H9 (cell line): ENCODE measurements around the gene RCN2. TPM values are rescaled to one million over a fixed set of nuclear protein-coding genes. Genes with fewer than 3 reads are reported as not detected.

Source experiments
- DNase-seq: peaks from one replicate; pipeline ENCODE4 v3.0.0-alpha.2; 2017
- H2AFZ ChIP-seq: one replicate; pipeline ENCODE4 v1.6.1; 2013; ENCODE audit warnings: mild to moderate bottlenecking, low read length, control low read depth, moderate library complexity
- H2AK5ac ChIP-seq: 2 replicates; pipeline ENCODE4 v1.6.1; 2013; ENCODE audit warnings: low read length, control low read depth, mixed read lengths; ENCODE audit not compliant: insufficient read length
- H2BK120ac ChIP-seq: one replicate; pipeline ENCODE4 v1.6.1; 2013; ENCODE audit warnings: low read depth, mild to moderate bottlenecking, low read length, control low read depth, inconsistent platforms; ENCODE audit not compliant: poor library complexity, severe bottlenecking
- H2BK12ac ChIP-seq: 2 replicates; pipeline ENCODE4 v1.6.1; 2013; ENCODE audit warnings: low read length, control low read depth, mixed read lengths, low read depth; ENCODE audit not compliant: insufficient read length
- H2BK15ac ChIP-seq: 2 replicates; pipeline ENCODE4 v1.6.1; 2013; ENCODE audit warnings: low read depth, low read length, control low read depth
- H2BK20ac ChIP-seq: one replicate; pipeline ENCODE4 v1.6.1; 2013; ENCODE audit warnings: low read depth, mild to moderate bottlenecking, low read length, control low read depth, inconsistent platforms; ENCODE audit not compliant: poor library complexity, severe bottlenecking
- H2BK5ac ChIP-seq: 2 replicates; pipeline ENCODE4 v1.6.1; 2013; ENCODE audit warnings: low read length, control low read depth, mixed read lengths; ENCODE audit not compliant: insufficient read length
- H3K14ac ChIP-seq: 2 replicates; pipeline ENCODE4 v1.6.1; 2013; ENCODE audit warnings: low read length, control low read depth; ENCODE audit not compliant: insufficient read depth
- H3K18ac ChIP-seq: 2 replicates; pipeline ENCODE4 v1.6.1; 2013; ENCODE audit warnings: low read depth, mild to moderate bottlenecking, mixed read lengths, low read length, control low read depth; ENCODE audit not compliant: insufficient read length
- H3K23ac ChIP-seq: 2 replicates; pipeline ENCODE4 v1.6.1; 2013; ENCODE audit warnings: low read length, control low read depth, mixed read lengths, low read depth; ENCODE audit not compliant: insufficient read length
- H3K23me2 ChIP-seq: 2 replicates; pipeline ENCODE4 v1.6.1; 2013; ENCODE audit warnings: low read depth, mild to moderate bottlenecking, mixed read lengths, low read length, control low read depth; ENCODE audit not compliant: insufficient read length, poor library complexity, severe bottlenecking
- H3K27ac ChIP-seq: 2 replicates; pipeline ENCODE4 v1.5.1; 2013; ENCODE audit warnings: low read length, control low read depth, mixed read lengths, low read depth; ENCODE audit not compliant: insufficient read length
- H3K27me3 ChIP-seq: 2 replicates; pipeline ENCODE4 v1.6.1; 2013; ENCODE audit warnings: low read length, control low read depth, inconsistent platforms; ENCODE audit not compliant: insufficient read depth
- H3K4ac ChIP-seq: 2 replicates; pipeline ENCODE4 v1.6.1; 2013; ENCODE audit warnings: low read depth, mild to moderate bottlenecking, control low read depth, inconsistent platforms, low read length, moderate library complexity
- H3K4me1 ChIP-seq: 2 replicates; pipeline ENCODE4 v1.6.1; 2013; ENCODE audit warnings: low read length, control low read depth, inconsistent platforms; ENCODE audit not compliant: insufficient read depth
- H3K4me2 ChIP-seq: 2 replicates; pipeline ENCODE4 v1.6.1; 2013; ENCODE audit warnings: low read length, control low read depth, mixed read lengths; ENCODE audit not compliant: insufficient read length, insufficient read depth
- H3K56ac ChIP-seq: 2 replicates; pipeline ENCODE4 v1.6.1; 2013; ENCODE audit warnings: low read depth, mild to moderate bottlenecking, mixed read lengths, low read length, control low read depth; ENCODE audit not compliant: insufficient read length
- H3K79me1 ChIP-seq: 2 replicates; pipeline ENCODE4 v1.6.1; 2013; ENCODE audit warnings: low read depth, mild to moderate bottlenecking, moderate library complexity, low read length, control low read depth, inconsistent platforms; ENCODE audit not compliant: insufficient read depth, poor library complexity, severe bottlenecking
- H3K79me2 ChIP-seq: 2 replicates; pipeline ENCODE4 v1.6.1; 2013; ENCODE audit warnings: low read length, control low read depth, inconsistent platforms; ENCODE audit not compliant: insufficient read depth
- H3K9ac ChIP-seq: 2 replicates; pipeline ENCODE4 v1.6.1; 2013; ENCODE audit warnings: low read length, control low read depth, mixed read lengths; ENCODE audit not compliant: insufficient read length; ENCODE audit errors: extremely low read depth
- H3K9me3 ChIP-seq: one replicate; pipeline ENCODE4 v1.6.1; 2013; ENCODE audit warnings: low read depth, low read length, inconsistent platforms; ENCODE audit not compliant: control insufficient read depth
- H3T11ph ChIP-seq: one replicate; pipeline ENCODE4 v1.6.1; 2013; ENCODE audit warnings: mild to moderate bottlenecking, low read length, control low read depth, inconsistent platforms
- H4K20me1 ChIP-seq: one replicate; pipeline ENCODE4 v1.6.1; 2013; ENCODE audit not compliant: control insufficient read depth, insufficient read length, insufficient read depth
- H4K5ac ChIP-seq: 2 replicates; pipeline ENCODE4 v1.6.1; 2013; ENCODE audit warnings: low read depth, mild to moderate bottlenecking, mixed read lengths, low read length, control low read depth; ENCODE audit not compliant: insufficient read length
- H4K8ac ChIP-seq: replicated peaks from 2 replicates; pipeline ENCODE4 v1.6.1; 2013; ENCODE audit warnings: low read length, control low read depth, mixed read lengths, low read depth; ENCODE audit not compliant: insufficient read length
- H4K91ac ChIP-seq: 2 replicates; pipeline ENCODE4 v1.6.1; 2013; ENCODE audit warnings: low read depth, mild to moderate bottlenecking, moderate library complexity, mixed read lengths, low read length, control low read depth; ENCODE audit not compliant: insufficient read length
- H3K27ac Mint-ChIP-seq, 3 experiments: 2 replicates in 2 of 3; 3 replicates in 1 of 3; pipeline ENCODE4 v1.8.0; 2020 to 2021; ENCODE audit warnings: mixed read lengths in 3 of 3, mild to moderate bottlenecking in 1 of 3, moderate library complexity in 1 of 3
- H3K27me3 Mint-ChIP-seq: 2 replicates; pipeline ENCODE4 v1.8.0; 2021; ENCODE audit warnings: low read depth, mild to moderate bottlenecking, moderate library complexity, mixed read lengths
- H3K36me3 Mint-ChIP-seq, 3 experiments: 2 replicates in 2 of 3; 3 replicates in 1 of 3; pipeline ENCODE4 v1.8.0; 2020 to 2021; ENCODE audit warnings: low read depth in 3 of 3, mixed read lengths in 3 of 3; ENCODE audit not compliant: insufficient read depth in 1 of 3
- H3K4me1 Mint-ChIP-seq, 2 experiments: 2 replicates each; pipeline ENCODE4 v1.8.0; 2020; ENCODE audit warnings: mixed read lengths in 2 of 2
- H3K4me3 Mint-ChIP-seq, 2 experiments: 2 replicates in 1 of 2; 3 replicates in 1 of 2; pipeline ENCODE4 v1.8.0; 2020 to 2021; ENCODE audit warnings: mild to moderate bottlenecking in 2 of 2, mixed read lengths in 2 of 2, moderate library complexity in 1 of 2
- H3K9me3 Mint-ChIP-seq, 2 experiments: 2 replicates in 1 of 2; 3 replicates in 1 of 2; pipeline ENCODE4 v1.8.0; 2020; ENCODE audit warnings: mild to moderate bottlenecking in 2 of 2, mixed read lengths in 2 of 2, moderate library complexity in 1 of 2
- WGBS: extraction: QIAGEN DNeasy Blood & Tissue Kit; methylation state at CpG from one replicate; pipeline ENCODE4 v1.1.7; 2013; ENCODE audit warnings: missing lambda C conversion rate, low lambda C conversion rate, mixed read lengths; ENCODE audit not compliant: insufficient read length; ENCODE audit errors: extremely low coverage; 5-methylcytosine and 5-hydroxymethylcytosine counted together
- total RNA-seq: library from RNA; stranded (reverse); gene quantifications from 2 replicates; pipeline ENCODE4 v1.2.1, GENCODE V29; 2021
- TF ChIP-seq, protein P1 (sequence below): fragments of 200-600 bp; sonication (generic); conservative IDR thresholded peaks from 3 replicates; pipeline ENCODE4 v1.8.0; 2021; ENCODE audit warnings: antibody characterized with exemption, mild to moderate bottlenecking

Gene RCN2
- total RNA-seq, 1 experiment from 2014 or later = 139 TPM

DNA sequence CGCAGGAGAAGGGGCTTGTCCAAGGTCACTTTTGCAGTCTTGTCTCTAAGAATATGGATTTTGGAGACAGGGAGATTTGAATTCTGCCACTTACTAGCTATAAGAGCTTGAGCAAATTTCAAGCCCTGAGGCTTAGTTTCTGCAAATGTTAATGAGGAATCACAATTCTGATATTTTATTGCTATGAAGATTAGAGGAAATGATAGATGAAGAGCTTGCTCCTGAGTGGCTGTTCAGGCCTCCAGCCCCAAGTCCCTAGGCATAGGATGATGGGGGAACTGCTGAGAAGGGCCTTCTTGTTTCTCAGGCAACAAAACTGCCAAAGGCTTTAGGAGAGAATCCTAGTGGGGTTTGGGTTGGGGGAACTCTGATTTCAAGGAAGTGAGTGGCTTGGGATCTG lies 44.6 kb downstream of the RCN2 start:
- Histone ChIP-seq H3K79me1 (no peaks in the 10 kb centered on the region), H4K91ac (no peak overlapping the region), H2AK5ac (no peak overlapping the region), H2BK20ac (no peak overlapping the region), H3K9ac (no peak overlapping the region), H3K23ac (no peak overlapping the region), H3K4me1 (no peaks in the 10 kb centered on the region), H3K4ac (no peak overlapping the region), H2AFZ (no peak overlapping the region), H3K14ac (no peak overlapping the region), H3K4me2 (no peak overlapping the region), H2BK15ac (no peak overlapping the region), H3K27ac (no peak overlapping the region), H3T11ph (no peak overlapping the region), H3K18ac (no peak overlapping the region), H4K5ac (no peak overlapping the region), H3K79me2 (no peaks in the 10 kb centered on the region), H2BK5ac (no peak overlapping the region), H3K56ac (no peak overlapping the region), H3K9me3 (no peaks in the 10 kb centered on the region), H4K20me1 (no peaks in the 10 kb centered on the region), H4K8ac (no peak overlapping the region), H3K27me3 (no peaks in the 10 kb centered on the region), H2BK120ac (no peak overlapping the region), H3K23me2 (no peaks in the 10 kb centered on the region), H2BK12ac (no peak overlapping the region)
- TF ChIP-seq, protein P1, sequence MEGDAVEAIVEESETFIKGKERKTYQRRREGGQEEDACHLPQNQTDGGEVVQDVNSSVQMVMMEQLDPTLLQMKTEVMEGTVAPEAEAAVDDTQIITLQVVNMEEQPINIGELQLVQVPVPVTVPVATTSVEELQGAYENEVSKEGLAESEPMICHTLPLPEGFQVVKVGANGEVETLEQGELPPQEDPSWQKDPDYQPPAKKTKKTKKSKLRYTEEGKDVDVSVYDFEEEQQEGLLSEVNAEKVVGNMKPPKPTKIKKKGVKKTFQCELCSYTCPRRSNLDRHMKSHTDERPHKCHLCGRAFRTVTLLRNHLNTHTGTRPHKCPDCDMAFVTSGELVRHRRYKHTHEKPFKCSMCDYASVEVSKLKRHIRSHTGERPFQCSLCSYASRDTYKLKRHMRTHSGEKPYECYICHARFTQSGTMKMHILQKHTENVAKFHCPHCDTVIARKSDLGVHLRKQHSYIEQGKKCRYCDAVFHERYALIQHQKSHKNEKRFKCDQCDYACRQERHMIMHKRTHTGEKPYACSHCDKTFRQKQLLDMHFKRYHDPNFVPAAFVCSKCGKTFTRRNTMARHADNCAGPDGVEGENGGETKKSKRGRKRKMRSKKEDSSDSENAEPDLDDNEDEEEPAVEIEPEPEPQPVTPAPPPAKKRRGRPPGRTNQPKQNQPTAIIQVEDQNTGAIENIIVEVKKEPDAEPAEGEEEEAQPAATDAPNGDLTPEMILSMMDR = no peak
- no peak for DNase-seq
- no peak overlapping the region for H3K27ac Mint-ChIP-seq
- peaks cover 0 to 6% (median 4%) of the 10 kb centered on the region in 3 experiments; a peak in 2 of 7 replicates for H3K36me3 Mint-ChIP-seq
- peaks cover 6 to 7% of the 10 kb centered on the region in 2 experiments; a peak in 2 of 5 replicates for H3K9me3 Mint-ChIP-seq
- peaks cover 5 to 8% of the 10 kb centered on the region in 2 experiments for H3K4me1 Mint-ChIP-seq
- no CpG with 5 or more reads among the region's 1 CpG for WGBS
- H3K27me3 Mint-ChIP-seq = peaks cover 2% of the 10 kb centered on the region; the same call in 1 of the 2 replicates
- no peak overlapping the region for H3K4me3 Mint-ChIP-seq
